NCI-H446 treated with DMSO at 0.1 percent for 48 hours (cell line): ENCODE measurements around the gene DNAI1.
A peak's percentile ranks its signal among the peaks of the same experiment; 100 is the strongest.
"Not testable (repeated sequence)": the region's sequence is repeated elsewhere in the genome, so short reads cannot be mapped to it uniquely, and the experiment has no call there.

Source experiments
- DNase-seq: peaks from one replicate; lab custom pipeline; 2025; lab: John Stamatoyannopoulos, UW

DNAI1 gene

GRCh38 chr9:34513567-34514214 lies 55.1 kb downstream of the DNAI1 start:
- no peak for DNase-seq

DNA sequence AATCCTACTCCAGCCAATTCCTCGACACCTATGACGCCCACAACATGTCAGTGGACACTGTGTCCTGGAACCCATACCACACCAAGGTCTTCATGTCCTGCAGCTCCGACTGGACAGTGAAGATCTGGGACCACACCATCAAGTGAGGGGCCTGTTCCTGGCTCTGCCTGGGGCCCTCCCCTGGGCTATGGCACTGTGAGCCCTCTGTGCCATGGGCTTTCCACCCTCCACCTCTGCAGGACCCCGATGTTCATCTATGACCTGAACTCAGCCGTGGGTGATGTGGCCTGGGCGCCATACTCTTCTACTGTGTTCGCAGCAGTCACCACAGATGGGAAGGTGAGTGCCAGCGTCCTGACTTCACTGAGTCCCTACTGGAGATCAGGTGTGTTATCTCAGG lies 55.8 kb downstream of the DNAI1 start:
- DNase-seq: no peak

GRCh38 chr9:34514816-34515215 lies 56.2 kb downstream of the DNAI1 start:
- no peak for DNase-seq

- DNase-seq: no peak
Measured at GRCh38 chr9:34515959-34516358, 57.4 kb downstream of the DNAI1 start.

DNA sequence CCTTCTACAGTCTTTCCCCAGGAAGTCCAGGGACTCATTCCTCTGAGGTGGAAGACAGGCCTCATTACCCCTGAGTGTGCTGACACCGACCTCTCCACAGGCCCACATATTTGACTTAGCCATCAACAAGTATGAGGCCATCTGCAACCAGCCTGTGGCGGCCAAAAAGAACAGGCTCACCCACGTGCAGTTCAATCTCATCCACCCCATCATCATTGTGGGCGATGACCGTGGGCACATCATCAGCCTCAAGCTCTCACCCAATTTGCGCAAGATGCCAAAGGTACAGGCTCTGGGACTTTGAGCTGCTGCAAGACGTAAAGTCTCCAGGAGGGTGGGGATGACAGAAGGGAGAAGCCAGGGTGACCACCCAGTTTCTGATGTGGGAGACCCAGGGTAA lies 58.6 kb downstream of the DNAI1 start:
- no peak for DNase-seq

DNA sequence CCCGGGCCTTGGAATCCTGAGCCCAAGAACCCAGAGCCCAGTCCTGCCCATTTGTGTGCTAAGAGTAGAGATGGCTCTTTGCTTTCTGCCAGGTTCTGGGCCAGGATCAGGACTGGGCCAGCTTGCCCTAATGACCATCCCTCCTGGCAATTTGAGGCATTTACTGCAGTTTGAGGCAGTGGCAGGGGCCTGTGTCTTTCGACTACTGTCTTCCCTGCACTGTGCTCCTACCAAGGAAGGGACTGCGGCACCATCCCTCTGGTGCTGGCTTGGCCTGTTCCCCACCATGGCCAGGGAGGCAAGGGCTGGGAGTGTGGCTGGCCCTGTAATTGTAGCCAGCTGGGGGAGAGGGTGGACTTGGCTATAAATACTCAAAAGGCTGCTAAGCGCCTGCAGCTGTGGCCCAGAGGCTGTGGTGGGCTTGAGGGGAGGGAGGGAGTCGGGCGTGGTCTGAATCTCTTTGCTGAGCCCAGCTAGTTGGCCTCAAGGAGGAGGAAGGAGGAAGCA lies 59.6 kb downstream of the DNAI1 start:
- DNase-seq: no peak

GRCh38 chr9:34518896-34519295 lies 60.3 kb downstream of the DNAI1 start:
- no peak for DNase-seq

GRCh38 chr9:34519321-34520020 lies 60.9 kb downstream of the DNAI1 start:
- DNase-seq: no peak

DNA sequence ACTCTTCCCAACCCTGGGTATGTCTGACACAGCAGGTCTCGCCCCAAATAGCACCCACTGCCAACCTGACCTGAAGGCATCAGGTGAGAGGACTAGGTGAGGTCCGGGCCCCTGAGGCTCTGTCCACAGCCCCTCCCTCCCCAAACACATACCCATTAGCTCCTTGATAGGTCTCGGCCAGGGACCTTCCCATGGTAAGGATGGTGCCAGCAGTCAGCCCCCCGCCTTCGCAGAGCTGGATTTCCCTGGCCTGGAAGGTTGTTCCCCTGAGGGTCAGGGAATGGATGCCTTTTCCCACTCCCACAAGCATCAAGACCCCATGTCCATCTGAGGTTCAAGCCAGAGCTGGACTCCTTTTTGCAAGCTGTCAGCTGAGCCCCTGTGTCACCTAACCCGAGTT lies 61.5 kb downstream of the DNAI1 start:
- DNase-seq: no peak

DNA sequence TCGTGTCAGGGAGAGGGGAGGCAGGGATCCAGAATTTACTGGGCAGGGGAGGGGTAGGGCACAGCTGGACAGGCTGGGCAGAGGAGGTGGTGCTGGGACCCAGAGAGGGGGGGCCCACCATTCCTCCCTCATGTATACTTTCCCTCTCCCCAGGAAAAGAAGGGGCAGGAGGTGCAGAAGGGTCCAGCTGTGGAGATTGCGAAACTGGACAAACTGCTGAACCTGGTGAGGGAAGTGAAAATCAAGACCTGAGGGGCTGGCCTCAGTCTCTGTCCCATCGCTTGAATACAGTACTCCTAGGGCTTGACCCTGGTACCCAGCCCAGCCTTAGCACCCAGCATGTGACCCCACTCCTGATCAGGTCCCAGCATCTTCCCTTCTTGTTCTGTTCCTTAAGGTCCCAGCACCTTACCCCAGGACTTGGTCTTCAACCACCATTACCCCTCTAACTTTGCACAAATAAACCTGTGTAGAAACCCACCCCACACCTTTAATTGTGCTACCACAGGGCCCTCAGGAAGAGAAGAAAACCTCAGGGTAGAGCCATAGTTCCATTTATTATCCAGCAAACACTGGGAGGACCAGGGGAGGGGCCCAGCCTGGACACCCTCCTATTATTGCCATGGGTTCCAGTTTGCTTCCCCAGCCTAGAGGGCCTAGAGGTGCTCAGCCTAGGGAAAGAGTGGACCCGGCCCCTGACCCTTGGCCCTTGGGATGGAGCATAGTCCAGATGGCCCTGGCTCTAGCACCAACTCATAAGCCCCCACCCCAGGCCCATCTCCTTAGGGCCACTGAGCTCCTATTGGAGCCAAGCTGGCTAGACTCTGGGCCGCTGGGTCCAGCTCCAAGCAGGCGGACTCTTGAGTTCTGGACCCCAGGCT lies 62.1 kb downstream of the DNAI1 start:
- no peak for DNase-seq

- no peak for DNase-seq
Measured at GRCh38 chr9:34521406-34522045, 62.9 kb downstream of the DNAI1 start.

GRCh38 chr9:34522091-34522887 lies 63.7 kb downstream of the DNAI1 start:
- no peak for DNase-seq

DNA sequence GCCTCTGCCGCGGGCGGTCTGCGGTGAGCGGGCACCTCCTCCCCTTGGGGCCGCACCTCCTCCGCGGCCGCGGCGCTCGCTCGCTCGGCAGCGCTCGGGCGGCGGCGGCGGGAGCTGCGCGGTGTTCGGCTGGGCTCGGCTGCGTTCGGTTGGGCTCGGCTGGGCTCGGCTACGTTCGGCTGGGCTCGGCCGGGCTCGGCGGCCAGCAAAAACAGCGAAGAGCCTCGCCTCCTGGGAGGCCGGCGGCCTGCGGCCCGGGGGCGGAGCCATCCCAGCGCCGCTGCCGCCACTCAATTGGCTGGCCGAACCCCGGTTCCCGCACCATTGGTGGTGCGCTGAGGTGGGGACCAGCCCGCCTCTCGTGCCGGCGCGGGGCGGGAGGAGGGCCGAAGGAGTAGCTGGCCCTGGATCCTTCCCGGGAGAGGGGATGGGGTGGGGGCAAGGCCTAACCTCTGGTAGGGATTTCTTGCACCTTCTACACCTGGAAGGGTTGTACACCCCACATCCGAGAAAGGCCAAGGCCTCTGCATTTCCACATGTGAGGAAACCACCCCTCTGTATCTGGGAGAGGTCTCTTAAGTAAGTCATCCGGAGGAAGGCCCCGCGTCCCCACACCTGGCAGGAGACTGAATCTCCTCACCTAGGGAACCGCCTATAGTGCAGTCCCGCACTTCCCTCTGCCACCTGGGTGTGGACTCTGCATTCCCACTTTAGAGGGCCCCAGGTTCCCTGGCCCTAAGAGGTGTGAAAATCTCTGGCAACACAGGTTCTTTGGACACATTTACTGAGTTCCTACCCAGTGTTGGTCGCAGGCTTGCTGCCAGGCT lies 64.6 kb downstream of the DNAI1 start, which contains the start of gene ENHO:
ENHO (minus strand) TSS at position 20 of the 827 bp plus-strand sequence. CDS start 1,295 bp downstream, outside the sequence.
- peak; percentile 87 for DNase-seq

- DNase-seq: no peak
Measured at GRCh38 chr9:34524349-34524748, 65.7 kb downstream of the DNAI1 start.

DNA sequence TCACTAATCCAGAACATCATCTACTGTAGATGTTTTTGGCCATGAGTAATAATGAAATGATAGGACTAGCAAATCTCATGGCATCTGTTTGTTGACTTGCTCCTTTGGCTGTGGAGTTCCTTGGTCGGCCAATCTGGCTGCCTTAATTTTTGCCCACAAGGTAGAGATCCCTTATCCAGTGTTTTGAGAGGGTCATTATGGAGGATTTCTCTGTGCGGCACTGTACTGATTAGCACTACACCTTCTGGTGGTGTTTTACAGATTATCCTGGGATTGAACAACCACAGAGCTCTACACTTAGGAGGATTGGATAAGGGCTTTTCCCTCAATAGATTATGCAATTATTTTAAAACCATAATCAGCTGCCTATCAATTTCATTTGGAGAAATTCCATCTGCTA lies 67.4 kb downstream of the DNAI1 start:
- no peak for DNase-seq

DNA sequence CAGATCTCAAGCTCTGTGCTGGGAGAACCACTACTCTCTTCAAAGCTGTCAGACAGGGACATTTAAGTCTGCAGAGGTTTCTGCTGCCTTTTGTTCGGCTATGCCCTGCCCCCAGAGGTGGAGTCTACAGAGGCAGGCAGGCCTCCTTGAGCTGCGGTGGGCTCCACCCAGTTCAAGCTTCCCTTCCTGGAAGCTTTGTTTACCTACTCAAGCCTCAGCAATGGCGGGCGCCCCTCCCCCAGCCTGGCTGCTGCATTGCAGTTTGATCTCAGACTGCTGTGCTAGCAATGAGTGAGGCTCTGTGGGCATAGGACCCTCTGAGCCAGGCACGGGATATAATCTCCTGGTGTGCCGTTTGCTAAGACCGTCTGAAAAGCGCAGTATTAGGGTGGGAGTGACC lies 73.4 kb downstream of the DNAI1 start:
- DNase-seq: not testable (repeated sequence)

DNA sequence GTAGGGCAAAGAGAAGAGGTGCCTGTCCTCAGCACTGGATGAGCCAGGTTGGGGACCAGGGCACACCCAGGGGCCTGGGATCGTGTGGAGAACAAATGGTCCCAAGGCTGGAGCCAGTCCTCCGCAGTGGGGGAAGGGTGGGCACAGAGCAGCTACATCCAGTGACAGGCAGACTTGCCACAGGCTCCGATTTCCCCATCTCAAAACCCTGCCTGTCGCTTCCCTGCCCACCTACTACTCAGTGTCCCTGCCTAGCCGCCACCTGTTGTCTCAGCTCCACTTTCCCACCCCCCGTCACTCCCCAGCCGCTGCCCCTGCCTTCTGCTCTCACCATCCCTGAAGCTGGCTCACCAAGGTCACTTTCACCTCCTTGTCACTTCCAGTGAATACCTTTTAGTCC lies 78.1 kb downstream of the DNAI1 start:
- no peak for DNase-seq

GRCh38 chr9:34540827-34541226 lies 82.2 kb downstream of the DNAI1 start:
- DNase-seq: no peak

GRCh38 chr9:34541540-34541939 lies 82.9 kb downstream of the DNAI1 start:
- no peak for DNase-seq

DNA sequence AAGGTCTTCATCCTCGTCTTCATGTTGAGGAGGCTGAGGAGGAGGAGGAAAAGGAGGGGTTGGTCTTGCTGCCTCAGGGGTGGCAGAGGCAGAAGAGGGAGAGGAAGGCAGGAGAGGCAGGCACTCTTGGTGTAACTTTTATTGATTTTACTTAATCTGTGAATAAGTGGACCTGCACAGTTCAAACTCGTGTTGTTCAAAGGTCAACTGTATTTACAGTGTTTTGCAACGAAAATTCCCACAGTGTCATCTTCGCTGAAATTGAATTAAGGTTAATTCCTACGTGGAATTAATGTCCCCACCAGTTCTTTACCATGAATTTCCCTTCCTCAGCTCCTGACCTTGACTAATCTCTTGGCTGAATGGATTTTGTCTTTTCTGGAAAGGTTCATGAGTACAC lies 85.4 kb downstream of the DNAI1 start:
- no peak for DNase-seq
